ENCODE measurements around the gene SH2D7.

SH2D7 gene

GRCh38 chr15:78125267-78125666 is 32.9 kb downstream of the SH2D7 start:
- H3K9me3 Mint-ChIP-seq (ENCODE audit: low read depth), result no peaks in the 10 kb centered on the region
- no peaks in the 10 kb centered on the region for H3K36me3 Mint-ChIP-seq
- peaks cover 11% of the 10 kb centered on the region for H3K4me1 Mint-ChIP-seq (ENCODE audit: low read depth)
- H3K27me3 Mint-ChIP-seq, result no peaks in the 10 kb centered on the region
- no peak overlapping the region for H3K4me3 Mint-ChIP-seq
- no peak overlapping the region for H3K27ac Mint-ChIP-seq

GRCh38 chr15:78127882-78128281 is 35.5 kb downstream of the SH2D7 start:
- H3K27ac Mint-ChIP-seq, result peak overlapping the region; percentile 13
- H3K36me3 Mint-ChIP-seq, result no peaks in the 10 kb centered on the region
- no peak overlapping the region for H3K4me3 Mint-ChIP-seq
- no peaks in the 10 kb centered on the region for H3K9me3 Mint-ChIP-seq (ENCODE audit: low read depth)
- no peaks in the 10 kb centered on the region for H3K27me3 Mint-ChIP-seq
- H3K4me1 Mint-ChIP-seq (ENCODE audit: low read depth), result peaks cover 20% of the 10 kb centered on the region

- H3K36me3 Mint-ChIP-seq, result no peaks in the 10 kb centered on the region
- H3K9me3 Mint-ChIP-seq (ENCODE audit: low read depth), result no peaks in the 10 kb centered on the region
- peaks cover 23% of the 10 kb centered on the region for H3K4me1 Mint-ChIP-seq (ENCODE audit: low read depth)
- no peak overlapping the region for H3K4me3 Mint-ChIP-seq
- H3K27me3 Mint-ChIP-seq, result no peaks in the 10 kb centered on the region
- H3K27ac Mint-ChIP-seq, result peak overlapping the region; percentile 82
Measured at GRCh38 chr15:78129077-78129750, 36.9 kb downstream of the SH2D7 start.

- H3K4me3 Mint-ChIP-seq, result peak overlapping the region; percentile 78
- peaks cover 23% of the 10 kb centered on the region for H3K4me1 Mint-ChIP-seq (ENCODE audit: low read depth)
- no peaks in the 10 kb centered on the region for H3K27me3 Mint-ChIP-seq
- no peaks in the 10 kb centered on the region for H3K9me3 Mint-ChIP-seq (ENCODE audit: low read depth)
- H3K36me3 Mint-ChIP-seq, result no peaks in the 10 kb centered on the region
- peak overlapping the region; percentile 82 for H3K27ac Mint-ChIP-seq
Measured at GRCh38 chr15:78129751-78130287, 37.5 kb downstream of the SH2D7 start.

- Mint-ChIP-seq H3K36me3 (no peaks in the 10 kb centered on the region), H3K9me3 (ENCODE audit: low read depth) (no peaks in the 10 kb centered on the region), H3K4me3 (peak overlapping the region; percentile 78), H3K4me1 (ENCODE audit: low read depth) (peaks cover 23% of the 10 kb centered on the region), H3K27me3 (no peaks in the 10 kb centered on the region), H3K27ac (peak overlapping the region; percentile 74)
Measured at GRCh38 chr15:78130466-78131294, 38.3 kb downstream of the SH2D7 start.

- no peaks in the 10 kb centered on the region for H3K36me3 Mint-ChIP-seq
- no peaks in the 10 kb centered on the region for H3K27me3 Mint-ChIP-seq
- peak within 1 kb of the TSS; percentile 83 for H3K4me3 Mint-ChIP-seq
- H3K27ac Mint-ChIP-seq, result peak within 1 kb of the TSS; percentile 84
- H3K4me1 Mint-ChIP-seq (ENCODE audit: low read depth), result peaks cover 23% of the 10 kb centered on the region
- H3K9me3 Mint-ChIP-seq (ENCODE audit: low read depth), result no peaks in the 10 kb centered on the region
Measured at GRCh38 chr15:78131295-78132061, 39.1 kb downstream of the SH2D7 start, which contains the start of gene CIB2. TSS of gene CIB2 (minus strand) at chr15:78131445. CDS start at chr15:78131215, 230 bp downstream.

GRCh38 chr15:78133801-78134200 is 41.4 kb downstream of the SH2D7 start:
- Mint-ChIP-seq H3K4me3 (no peak overlapping the region), H3K27ac (no peak overlapping the region), H3K36me3 (no peaks in the 10 kb centered on the region), H3K4me1 (ENCODE audit: low read depth) (peaks cover 20% of the 10 kb centered on the region), H3K27me3 (no peaks in the 10 kb centered on the region), H3K9me3 (ENCODE audit: low read depth) (no peaks in the 10 kb centered on the region)

- H3K27ac Mint-ChIP-seq, result no peak overlapping the region
- H3K4me1 Mint-ChIP-seq (ENCODE audit: low read depth), result no peaks in the 10 kb centered on the region
- no peaks in the 10 kb centered on the region for H3K36me3 Mint-ChIP-seq
- H3K4me3 Mint-ChIP-seq, result no peak overlapping the region
- H3K27me3 Mint-ChIP-seq, result no peaks in the 10 kb centered on the region
- H3K9me3 Mint-ChIP-seq (ENCODE audit: low read depth), result no peaks in the 10 kb centered on the region
Measured at GRCh38 chr15:78139578-78139977, 47.2 kb downstream of the SH2D7 start.

GRCh38 chr15:78140292-78140691 is 47.9 kb downstream of the SH2D7 start:
- Mint-ChIP-seq H3K4me3 (no peak overlapping the region), H3K9me3 (ENCODE audit: low read depth) (no peaks in the 10 kb centered on the region), H3K4me1 (ENCODE audit: low read depth) (no peaks in the 10 kb centered on the region), H3K27me3 (no peaks in the 10 kb centered on the region), H3K36me3 (no peaks in the 10 kb centered on the region), H3K27ac (no peak overlapping the region)

- Mint-ChIP-seq H3K4me3 (no peak overlapping the region), H3K27ac (no peak overlapping the region), H3K4me1 (ENCODE audit: low read depth) (peaks cover 3% of the 10 kb centered on the region), H3K27me3 (no peaks in the 10 kb centered on the region), H3K36me3 (no peaks in the 10 kb centered on the region), H3K9me3 (ENCODE audit: low read depth) (no peaks in the 10 kb centered on the region)
Measured at GRCh38 chr15:78142332-78142731, 50.0 kb downstream of the SH2D7 start.

- Mint-ChIP-seq H3K36me3 (no peaks in the 10 kb centered on the region), H3K27me3 (no peaks in the 10 kb centered on the region), H3K27ac (no peak overlapping the region), H3K9me3 (ENCODE audit: low read depth) (no peaks in the 10 kb centered on the region), H3K4me3 (no peak overlapping the region), H3K4me1 (ENCODE audit: low read depth) (peaks cover 29% of the 10 kb centered on the region)
Measured at GRCh38 chr15:78146425-78147154, 54.2 kb downstream of the SH2D7 start.

GRCh38 chr15:78147566-78147965 is 55.2 kb downstream of the SH2D7 start:
- Mint-ChIP-seq H3K27me3 (no peaks in the 10 kb centered on the region), H3K27ac (peak overlapping the region; percentile 6), H3K4me3 (peak overlapping the region; percentile 61), H3K4me1 (ENCODE audit: low read depth) (peaks cover 30% of the 10 kb centered on the region), H3K36me3 (no peaks in the 10 kb centered on the region), H3K9me3 (ENCODE audit: low read depth) (no peaks in the 10 kb centered on the region)

- no peaks in the 10 kb centered on the region for H3K36me3 Mint-ChIP-seq
- peak overlapping the region; percentile 90 for H3K27ac Mint-ChIP-seq
- H3K4me1 Mint-ChIP-seq (ENCODE audit: low read depth), result peaks cover 40% of the 10 kb centered on the region
- no peaks in the 10 kb centered on the region for H3K9me3 Mint-ChIP-seq (ENCODE audit: low read depth)
- H3K4me3 Mint-ChIP-seq, result peak overlapping the region; percentile 95
- H3K27me3 Mint-ChIP-seq, result no peaks in the 10 kb centered on the region
Measured at GRCh38 chr15:78148392-78149067, 56.2 kb downstream of the SH2D7 start.
